NB4 (cell line): ENCODE measurements around the gene CFAP97D2.

Source experiments
- DNase-seq: peaks from one replicate; pipeline ENCODE4 v3.0.0; 2010; ENCODE audit warnings: low read depth
- H3K4me3 ChIP-seq: one replicate; pipeline ENCODE4 v1.5.1; 2011; ENCODE audit warnings: mild to moderate bottlenecking, low read depth, low read length, moderate library complexity
- MYC ChIP-seq: IDR thresholded peaks from 2 replicates; pipeline ENCODE4 v1.6.1; 2011; ENCODE audit warnings: low read depth, low read length
- POLR2A ChIP-seq: IDR thresholded peaks from 2 replicates; pipeline ENCODE4 v1.6.1; 2011; ENCODE audit warnings: mild to moderate bottlenecking; ENCODE audit not compliant: insufficient read length; ENCODE audit errors: extremely low read depth
- TF ChIP-seq, protein P1 (sequence below): IDR thresholded peaks from one replicate; pipeline ENCODE4 v1.5.1; 2012; ENCODE audit warnings: low read depth, low read length
- TF ChIP-seq, protein P2 (sequence below): IDR thresholded peaks from 2 replicates; pipeline ENCODE4 v1.6.1; 2011; ENCODE audit warnings: low read depth, low read length

The CFAP97D2 gene

DNA sequence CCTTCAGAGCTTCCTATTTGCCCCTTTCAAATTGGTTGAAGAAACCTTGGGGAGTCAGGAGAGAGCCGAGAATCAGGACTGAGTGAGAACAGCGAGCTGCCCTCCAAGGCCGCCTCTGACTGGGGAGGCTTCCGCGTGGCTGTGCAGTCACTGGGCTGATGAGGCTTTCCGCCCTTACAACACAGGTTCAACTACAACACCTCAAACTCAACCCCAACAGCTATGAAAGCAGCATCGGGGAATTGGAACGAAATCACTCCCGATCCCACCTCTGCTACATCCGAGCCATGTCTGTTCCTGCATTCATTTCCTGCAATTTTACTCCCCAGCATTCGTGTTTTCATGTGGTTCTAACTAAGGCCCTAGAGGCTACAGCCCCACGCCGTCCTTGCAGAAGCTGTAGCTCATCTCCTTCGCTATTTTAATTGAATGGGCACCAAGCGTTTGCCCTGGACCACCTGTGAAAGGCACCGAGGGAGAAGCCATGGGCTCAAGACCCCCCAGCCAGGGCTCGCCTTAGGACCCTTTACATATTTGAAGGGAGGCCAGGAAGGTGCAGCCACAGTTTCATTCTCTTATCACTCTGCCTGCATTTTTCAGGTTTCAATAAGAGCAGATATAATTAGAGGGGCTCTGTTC is 34.3 kb upstream of the CFAP97D2 start:
- no peak for DNase-seq
- TF ChIP-seq, protein P1, sequence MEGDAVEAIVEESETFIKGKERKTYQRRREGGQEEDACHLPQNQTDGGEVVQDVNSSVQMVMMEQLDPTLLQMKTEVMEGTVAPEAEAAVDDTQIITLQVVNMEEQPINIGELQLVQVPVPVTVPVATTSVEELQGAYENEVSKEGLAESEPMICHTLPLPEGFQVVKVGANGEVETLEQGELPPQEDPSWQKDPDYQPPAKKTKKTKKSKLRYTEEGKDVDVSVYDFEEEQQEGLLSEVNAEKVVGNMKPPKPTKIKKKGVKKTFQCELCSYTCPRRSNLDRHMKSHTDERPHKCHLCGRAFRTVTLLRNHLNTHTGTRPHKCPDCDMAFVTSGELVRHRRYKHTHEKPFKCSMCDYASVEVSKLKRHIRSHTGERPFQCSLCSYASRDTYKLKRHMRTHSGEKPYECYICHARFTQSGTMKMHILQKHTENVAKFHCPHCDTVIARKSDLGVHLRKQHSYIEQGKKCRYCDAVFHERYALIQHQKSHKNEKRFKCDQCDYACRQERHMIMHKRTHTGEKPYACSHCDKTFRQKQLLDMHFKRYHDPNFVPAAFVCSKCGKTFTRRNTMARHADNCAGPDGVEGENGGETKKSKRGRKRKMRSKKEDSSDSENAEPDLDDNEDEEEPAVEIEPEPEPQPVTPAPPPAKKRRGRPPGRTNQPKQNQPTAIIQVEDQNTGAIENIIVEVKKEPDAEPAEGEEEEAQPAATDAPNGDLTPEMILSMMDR, result no peak
- TF ChIP-seq, protein P2, sequence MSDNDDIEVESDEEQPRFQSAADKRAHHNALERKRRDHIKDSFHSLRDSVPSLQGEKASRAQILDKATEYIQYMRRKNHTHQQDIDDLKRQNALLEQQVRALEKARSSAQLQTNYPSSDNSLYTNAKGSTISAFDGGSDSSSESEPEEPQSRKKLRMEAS, result no peak

DNA sequence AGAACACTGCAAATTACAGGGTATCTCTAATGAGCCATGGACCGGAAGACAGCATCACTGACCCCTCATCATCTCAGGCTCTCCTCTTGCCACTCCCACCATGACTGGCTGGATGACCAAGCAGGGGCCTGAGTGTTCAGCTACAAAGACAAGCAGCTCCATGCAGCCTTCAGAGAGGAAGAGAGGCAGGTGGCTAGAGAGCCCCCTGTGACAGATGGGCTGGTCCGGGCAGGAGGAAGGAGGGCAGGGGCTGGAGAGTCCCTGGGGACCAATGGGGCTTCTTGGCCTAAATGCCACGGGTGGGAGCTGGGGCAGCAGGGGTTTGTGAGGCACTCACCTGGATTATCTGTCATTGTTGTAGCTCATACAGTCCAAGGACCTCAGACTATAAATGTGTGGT is 33.8 kb upstream of the CFAP97D2 start:
- TF ChIP-seq, protein P1, result no peak
- TF ChIP-seq, protein P2, result no peak
- TF ChIP-seq MYC, result no peak
- no peak for TF ChIP-seq POLR2A
- no peak for DNase-seq
- no peak overlapping the region for H3K4me3 ChIP-seq

More for the DNA sequence above, 34.3 kb upstream of the CFAP97D2 start:
- H3K4me3 ChIP-seq, result no peak overlapping the region

DNA sequence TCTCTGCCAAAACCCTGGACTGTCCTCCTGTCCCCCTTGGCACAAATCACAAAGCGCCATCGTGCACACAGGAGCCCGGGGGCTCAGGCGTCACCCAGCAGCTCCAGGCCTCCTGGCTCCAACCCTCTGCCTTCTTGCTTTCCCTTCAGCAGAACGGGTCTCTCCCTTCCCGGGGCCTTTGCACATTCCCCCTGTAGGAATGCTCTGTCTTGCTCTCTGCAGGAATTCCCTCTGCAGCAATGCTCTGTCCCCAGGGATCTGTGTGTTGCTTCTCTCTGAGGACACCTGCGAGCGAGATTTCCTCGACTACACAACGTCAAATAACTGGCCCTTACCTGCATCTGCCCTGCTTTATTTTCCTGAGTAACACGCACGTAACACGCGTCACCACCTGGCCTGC is 33.3 kb upstream of the CFAP97D2 start:
- H3K4me3 ChIP-seq, result no peak overlapping the region
- no peak for TF ChIP-seq POLR2A
- DNase-seq, result no peak

DNA sequence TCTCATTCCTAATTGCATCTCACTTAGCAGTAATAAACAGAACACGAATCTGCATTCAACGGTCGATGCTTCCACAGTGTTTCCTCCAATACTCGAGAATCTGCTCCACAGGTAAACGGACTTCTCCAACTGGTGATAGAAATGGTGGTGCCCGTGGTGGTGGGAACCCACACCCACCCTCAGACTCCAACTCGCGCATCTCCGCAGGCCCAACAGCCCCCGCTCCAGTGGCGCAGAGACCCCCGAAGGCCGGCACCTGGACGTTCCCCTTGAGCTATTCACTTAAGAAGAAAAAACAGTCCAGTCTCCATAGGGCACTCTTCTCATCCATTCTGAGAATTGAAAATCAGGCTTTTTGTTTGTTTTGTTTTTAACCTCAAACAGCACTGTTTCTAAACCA is 32.9 kb upstream of the CFAP97D2 start:
- no peak overlapping the region for H3K4me3 ChIP-seq
- no peak for TF ChIP-seq MYC
- TF ChIP-seq, protein P2, result no peak
- TF ChIP-seq POLR2A, result no peak
- TF ChIP-seq, protein P1, result no peak
- DNase-seq, result no peak

DNA sequence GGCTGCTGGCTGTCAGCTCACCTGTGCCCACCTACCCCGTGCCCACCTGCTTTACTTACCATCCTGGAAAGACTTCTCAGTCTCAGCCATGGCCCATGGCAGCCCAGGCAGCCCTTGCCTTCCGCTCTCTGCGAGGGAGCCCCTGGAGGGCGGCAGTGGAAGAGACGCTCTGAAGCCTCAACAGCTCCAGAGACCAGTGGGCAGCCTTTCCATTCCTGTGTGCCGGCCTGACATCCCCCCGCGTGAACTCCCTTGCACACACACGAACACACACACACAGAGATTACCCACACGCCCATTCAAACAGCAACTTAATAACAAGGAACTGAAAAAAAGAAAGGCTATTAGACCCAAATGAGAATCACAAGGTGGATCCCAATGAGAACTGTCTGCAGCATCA is 32.4 kb upstream of the CFAP97D2 start:
- DNase-seq, result no peak
- TF ChIP-seq, protein P2, result no peak
- TF ChIP-seq MYC, result no peak
- no peak for TF ChIP-seq POLR2A
- TF ChIP-seq, protein P1, result no peak
- no peak overlapping the region for H3K4me3 ChIP-seq

DNA sequence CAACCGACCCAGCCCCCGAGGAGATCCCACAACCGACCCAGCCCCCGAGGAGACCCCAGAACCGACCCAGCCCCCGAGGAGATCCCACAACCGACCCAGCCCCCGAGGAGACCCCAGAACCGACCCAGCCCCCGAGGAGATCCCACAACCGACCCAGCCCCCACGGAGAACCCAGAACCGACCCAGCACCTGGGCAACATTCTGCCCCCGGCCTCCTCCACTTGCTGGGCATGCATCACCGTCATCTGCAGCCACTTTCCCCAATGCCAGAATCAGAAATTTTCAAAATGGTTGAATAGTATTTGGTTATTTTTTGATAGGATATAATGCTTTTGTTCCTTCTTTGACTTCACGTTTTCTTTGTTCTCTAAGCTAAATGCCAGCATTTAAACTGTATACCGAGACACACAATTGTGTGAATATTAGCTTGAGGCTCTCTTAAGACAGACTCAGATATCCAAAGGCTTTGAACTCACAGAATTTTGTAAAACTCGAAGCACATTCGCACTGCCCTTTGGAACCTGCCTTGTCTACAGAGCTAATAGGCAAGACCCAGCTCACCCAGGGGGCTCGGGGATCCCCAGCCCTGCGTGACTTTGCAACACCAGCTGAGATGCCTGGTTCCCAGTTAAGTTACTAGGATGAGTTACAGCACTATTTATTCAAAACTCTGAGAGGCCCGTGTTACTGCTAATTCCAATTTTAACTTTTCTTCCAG is 31.1 kb upstream of the CFAP97D2 start:
- no peak for DNase-seq
- no peak overlapping the region for H3K4me3 ChIP-seq
- TF ChIP-seq, protein P2, result no peak
- TF ChIP-seq, protein P1, result no peak
- TF ChIP-seq MYC (no peak), POLR2A (no peak)
